ENCODE results near the gene ARHGEF7.
"Not testable (repeated sequence)": the region's sequence is repeated elsewhere in the genome, so short reads cannot be mapped to it uniquely, and the experiment has no call there.

ARHGEF7 gene

GRCh38 chr13:111115061-111115964 lies at the start of gene ARHGEF7:
Gene ARHGEF7, plus strand, starts transcription at chr13:111115310. Its CDS starts 217 bp downstream, at chr13:111115527.
- no peaks in the 10 kb centered on the region for H3K36me3 ChIP-seq (ENCODE audit: control insufficient read depth, insufficient read depth, low read length)
- TF ChIP-seq CTCF (IDR thresholded peaks at IDR 0.05; ENCODE audit: insufficient read depth, low read length, poor library complexity, severe bottlenecking): no peak
- peak within 1 kb of the TSS; percentile 65 for H3K4me3 ChIP-seq (replicated peaks; ENCODE audit: low read depth, low read length)
- H3K27me3 ChIP-seq (replicated peaks; ENCODE audit: control insufficient read depth, insufficient read depth, low read length): peaks cover 13% of the 10 kb centered on the region
- no peak for DNase-seq (ENCODE audit: extremely low read depth, insufficient read length)

- Histone ChIP-seq H3K27me3 (replicated peaks; ENCODE audit: control insufficient read depth, insufficient read depth, low read length) (no peaks in the 10 kb centered on the region), H3K4me3 (replicated peaks; ENCODE audit: low read depth, low read length) (no peak overlapping the region), H3K36me3 (ENCODE audit: control insufficient read depth, insufficient read depth, low read length) (no peaks in the 10 kb centered on the region)
- TF ChIP-seq CTCF (IDR thresholded peaks at IDR 0.05; ENCODE audit: insufficient read depth, low read length, poor library complexity, severe bottlenecking): no peak
- DNase-seq (ENCODE audit: extremely low read depth, insufficient read length): no peak
Observed at GRCh38 chr13:111065698-111066097, 49.4 kb upstream of the ARHGEF7 start.

- Histone ChIP-seq H3K36me3 (ENCODE audit: control insufficient read depth, insufficient read depth, low read length) (no peaks in the 10 kb centered on the region), H3K4me3 (replicated peaks; ENCODE audit: low read depth, low read length) (no peak overlapping the region), H3K27me3 (replicated peaks; ENCODE audit: control insufficient read depth, insufficient read depth, low read length) (no peaks in the 10 kb centered on the region)
- DNase-seq (ENCODE audit: extremely low read depth, insufficient read length): no peak
- TF ChIP-seq CTCF (IDR thresholded peaks at IDR 0.05; ENCODE audit: insufficient read depth, low read length, poor library complexity, severe bottlenecking): no peak
Observed at GRCh38 chr13:111066544-111066943, 48.6 kb upstream of the ARHGEF7 start.

- Histone ChIP-seq H3K36me3 (ENCODE audit: control insufficient read depth, insufficient read depth, low read length) (no peaks in the 10 kb centered on the region), H3K27me3 (replicated peaks; ENCODE audit: control insufficient read depth, insufficient read depth, low read length) (no peaks in the 10 kb centered on the region), H3K4me3 (replicated peaks; ENCODE audit: low read depth, low read length) (no peak overlapping the region)
- TF ChIP-seq CTCF (IDR thresholded peaks at IDR 0.05; ENCODE audit: insufficient read depth, low read length, poor library complexity, severe bottlenecking): no peak
- DNase-seq (ENCODE audit: extremely low read depth, insufficient read length): no peak
Observed at GRCh38 chr13:111068009-111068350, 47.1 kb upstream of the ARHGEF7 start.

GRCh38 chr13:111071120-111071519 lies 44.0 kb upstream of the ARHGEF7 start:
- not testable (repeated sequence) for H3K36me3 ChIP-seq (ENCODE audit: control insufficient read depth, insufficient read depth, low read length); H3K4me3 ChIP-seq (replicated peaks; ENCODE audit: low read depth, low read length); H3K27me3 ChIP-seq (replicated peaks; ENCODE audit: control insufficient read depth, insufficient read depth, low read length); DNase-seq (ENCODE audit: extremely low read depth, insufficient read length)
- TF ChIP-seq CTCF (IDR thresholded peaks at IDR 0.05; ENCODE audit: insufficient read depth, low read length, poor library complexity, severe bottlenecking): peak; percentile 45

GRCh38 chr13:111071526-111071925 lies 43.6 kb upstream of the ARHGEF7 start:
- not testable (repeated sequence) for H3K36me3 ChIP-seq (ENCODE audit: control insufficient read depth, insufficient read depth, low read length); H3K27me3 ChIP-seq (replicated peaks; ENCODE audit: control insufficient read depth, insufficient read depth, low read length); H3K4me3 ChIP-seq (replicated peaks; ENCODE audit: low read depth, low read length); DNase-seq (ENCODE audit: extremely low read depth, insufficient read length)

Data from GM06990 (cell line).